Osteocyte (in vitro differentiated cells): ENCODE results near the gene SECISBP2L. TPM values are rescaled to one million over a fixed set of nuclear protein-coding genes. Genes with fewer than 3 reads are reported as not detected.

ENCODE experiments used
- DNase-seq: peaks from one replicate; pipeline ENCODE4 v3.0.0; 2021; ENCODE audit warnings: mixed read lengths; ENCODE audit not compliant: unreplicated experiment; ENCODE audit errors: extremely low spot score
- H3K27ac Mint-ChIP-seq: one replicate; pipeline ENCODE4 v1.8.0; 2021; ENCODE audit warnings: mild to moderate bottlenecking, mixed read lengths; ENCODE audit not compliant: unreplicated experiment
- H3K27me3 Mint-ChIP-seq: one replicate; pipeline ENCODE4 v1.8.0; 2021; ENCODE audit warnings: mixed read lengths; ENCODE audit not compliant: unreplicated experiment
- H3K36me3 Mint-ChIP-seq: one replicate; pipeline ENCODE4 v1.8.0; 2021; ENCODE audit warnings: mixed read lengths; ENCODE audit not compliant: unreplicated experiment
- H3K4me1 Mint-ChIP-seq: one replicate; pipeline ENCODE4 v1.8.0; 2021; ENCODE audit warnings: mixed read lengths; ENCODE audit not compliant: unreplicated experiment
- H3K4me3 Mint-ChIP-seq: one replicate; pipeline ENCODE4 v1.8.0; 2021; ENCODE audit warnings: mild to moderate bottlenecking, moderate library complexity, mixed read lengths; ENCODE audit not compliant: unreplicated experiment
- H3K9me3 Mint-ChIP-seq: one replicate; pipeline ENCODE4 v1.8.0; 2021; ENCODE audit warnings: mixed read lengths; ENCODE audit not compliant: unreplicated experiment
- CTCF ChIP-seq: fragments of 200-600 bp; sonication (generic); IDR thresholded peaks from 2 replicates; pipeline ENCODE4 v1.5.0; 2021; ENCODE audit warnings: antibody characterized with exemption, mild to moderate bottlenecking, moderate library complexity
- total RNA-seq: library from RNA; stranded (reverse); gene quantifications from 2 replicates; pipeline ENCODE4 v1.2.1, GENCODE V29; 2021

The SECISBP2L gene
- total RNA-seq, 1 donor from 2014 or later = 47.7 TPM

GRCh38 chr15:48963524-48964113, 82.6 kb downstream of the SECISBP2L start, which contains the start of gene SHC4:
SHC4 (minus strand) TSS chr15:48963919; CDS start chr15:48963015, 904 bp downstream.
- peak; percentile 55 for TF ChIP-seq CTCF
- Mint-ChIP-seq H3K4me1 (peaks cover 36% of the 10 kb centered on the region), H3K4me3 (peak within 1 kb of the TSS; percentile 88), H3K27me3 (no peaks in the 10 kb centered on the region), H3K9me3 (no peaks in the 10 kb centered on the region), H3K27ac (peak within 1 kb of the TSS; percentile 83), H3K36me3 (no peaks in the 10 kb centered on the region)
- peak; percentile 86 for DNase-seq

- DNase-seq = peak; percentile 85
- Mint-ChIP-seq H3K9me3 (no peaks in the 10 kb centered on the region), H3K36me3 (no peaks in the 10 kb centered on the region), H3K27ac (peak overlapping the region; percentile 83), H3K4me1 (peaks cover 36% of the 10 kb centered on the region), H3K4me3 (peak overlapping the region; percentile 88), H3K27me3 (no peaks in the 10 kb centered on the region)
- TF ChIP-seq CTCF = no peak
Observed at GRCh38 chr15:48962662-48963523, 83.4 kb downstream of the SECISBP2L start.

- Mint-ChIP-seq H3K27ac (no peak overlapping the region), H3K9me3 (no peaks in the 10 kb centered on the region), H3K36me3 (no peaks in the 10 kb centered on the region), H3K4me3 (no peak overlapping the region), H3K27me3 (no peaks in the 10 kb centered on the region), H3K4me1 (peaks cover 22% of the 10 kb centered on the region)
- DNase-seq = no peak
- TF ChIP-seq CTCF = no peak
Observed at GRCh38 chr15:48955967-48956366, 90.3 kb downstream of the SECISBP2L start.

- H3K4me1 Mint-ChIP-seq = peaks cover 18% of the 10 kb centered on the region
Observed at GRCh38 chr15:48955370-48955769, 90.9 kb downstream of the SECISBP2L start.

More at GRCh38 chr15:48955370-48955769, 90.9 kb downstream of the SECISBP2L start:
- TF ChIP-seq CTCF = no peak
- H3K27ac Mint-ChIP-seq = peak overlapping the region; percentile 62
- no peaks in the 10 kb centered on the region for H3K27me3 Mint-ChIP-seq
- H3K36me3 Mint-ChIP-seq = no peaks in the 10 kb centered on the region
- DNase-seq = no peak
- no peak overlapping the region for H3K4me3 Mint-ChIP-seq
- no peaks in the 10 kb centered on the region for H3K9me3 Mint-ChIP-seq
